Measurements from ENCODE around the gene ZNF205.
"Not testable (repeated sequence)": the region's sequence is repeated elsewhere in the genome, so short reads cannot be mapped to it uniquely, and the experiment has no call there.

ZNF205 gene

GRCh38 chr16:3150346-3151218 is 38.2 kb downstream of the ZNF205 start:
- DNase-seq: peak; percentile 90

- no peak for DNase-seq
Observed at GRCh38 chr16:3152027-3152276, 39.6 kb downstream of the ZNF205 start.

- DNase-seq: no peak
Observed at GRCh38 chr16:3152277-3152990, 40.0 kb downstream of the ZNF205 start.

- DNase-seq: no peak
Observed at GRCh38 chr16:3152991-3153368, 40.6 kb downstream of the ZNF205 start.

- DNase-seq: no peak
Observed at GRCh38 chr16:3155181-3155580, 42.8 kb downstream of the ZNF205 start.

GRCh38 chr16:3155972-3156371 is 43.6 kb downstream of the ZNF205 start:
- no peak for DNase-seq

GRCh38 chr16:3157229-3158025 is 45.0 kb downstream of the ZNF205 start:
- no peak for DNase-seq

- DNase-seq: no peak
Observed at GRCh38 chr16:3158026-3158509, 45.7 kb downstream of the ZNF205 start.

GRCh38 chr16:3158510-3159314 is 46.3 kb downstream of the ZNF205 start:
- peak; percentile 96 for DNase-seq

GRCh38 chr16:3161235-3162018 is 49.0 kb downstream of the ZNF205 start:
- DNase-seq: no peak

GRCh38 chr16:3164121-3164991 is 52.0 kb downstream of the ZNF205 start:
- no peak for DNase-seq

- DNase-seq: no peak
Observed at GRCh38 chr16:3165111-3165822, 52.9 kb downstream of the ZNF205 start.

- no peak for DNase-seq
Observed at GRCh38 chr16:3166505-3166886, 54.1 kb downstream of the ZNF205 start.

GRCh38 chr16:3168729-3169128 is 56.3 kb downstream of the ZNF205 start:
- not testable (repeated sequence) for DNase-seq
